ENCODE data around the gene GDPD4.

DNA sequence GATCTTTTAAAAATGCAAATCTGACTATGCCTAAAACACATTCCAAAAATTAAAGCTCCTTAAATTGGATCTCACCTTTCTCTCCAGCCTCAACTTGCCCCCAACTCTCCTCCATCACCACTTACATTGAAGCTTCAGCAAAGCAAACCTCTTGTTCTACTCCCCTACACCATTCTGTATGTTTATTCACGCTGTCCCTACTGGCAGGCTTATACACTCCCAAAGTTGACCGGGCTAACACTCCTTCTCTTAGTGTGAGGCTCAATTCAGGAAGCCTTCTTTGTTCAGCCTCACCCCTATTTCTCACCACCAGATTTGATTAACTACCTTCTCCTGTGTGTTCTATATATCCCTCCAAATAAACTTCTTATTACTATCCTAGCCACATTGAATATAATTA, 1.8 kb upstream of the GDPD4 start:
- TF ChIP-seq, protein P1, sequence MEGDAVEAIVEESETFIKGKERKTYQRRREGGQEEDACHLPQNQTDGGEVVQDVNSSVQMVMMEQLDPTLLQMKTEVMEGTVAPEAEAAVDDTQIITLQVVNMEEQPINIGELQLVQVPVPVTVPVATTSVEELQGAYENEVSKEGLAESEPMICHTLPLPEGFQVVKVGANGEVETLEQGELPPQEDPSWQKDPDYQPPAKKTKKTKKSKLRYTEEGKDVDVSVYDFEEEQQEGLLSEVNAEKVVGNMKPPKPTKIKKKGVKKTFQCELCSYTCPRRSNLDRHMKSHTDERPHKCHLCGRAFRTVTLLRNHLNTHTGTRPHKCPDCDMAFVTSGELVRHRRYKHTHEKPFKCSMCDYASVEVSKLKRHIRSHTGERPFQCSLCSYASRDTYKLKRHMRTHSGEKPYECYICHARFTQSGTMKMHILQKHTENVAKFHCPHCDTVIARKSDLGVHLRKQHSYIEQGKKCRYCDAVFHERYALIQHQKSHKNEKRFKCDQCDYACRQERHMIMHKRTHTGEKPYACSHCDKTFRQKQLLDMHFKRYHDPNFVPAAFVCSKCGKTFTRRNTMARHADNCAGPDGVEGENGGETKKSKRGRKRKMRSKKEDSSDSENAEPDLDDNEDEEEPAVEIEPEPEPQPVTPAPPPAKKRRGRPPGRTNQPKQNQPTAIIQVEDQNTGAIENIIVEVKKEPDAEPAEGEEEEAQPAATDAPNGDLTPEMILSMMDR (IDR thresholded peaks at IDR 0.05), result no peak
- TF ChIP-seq EP300 (IDR thresholded peaks at IDR 0.05) (no peak), POLR2AphosphoS5 (IDR thresholded peaks at IDR 0.05) (no peak)

Measured in stomach (tissue), 4 donors.